ENCODE results near the gene APEH.

DNA sequence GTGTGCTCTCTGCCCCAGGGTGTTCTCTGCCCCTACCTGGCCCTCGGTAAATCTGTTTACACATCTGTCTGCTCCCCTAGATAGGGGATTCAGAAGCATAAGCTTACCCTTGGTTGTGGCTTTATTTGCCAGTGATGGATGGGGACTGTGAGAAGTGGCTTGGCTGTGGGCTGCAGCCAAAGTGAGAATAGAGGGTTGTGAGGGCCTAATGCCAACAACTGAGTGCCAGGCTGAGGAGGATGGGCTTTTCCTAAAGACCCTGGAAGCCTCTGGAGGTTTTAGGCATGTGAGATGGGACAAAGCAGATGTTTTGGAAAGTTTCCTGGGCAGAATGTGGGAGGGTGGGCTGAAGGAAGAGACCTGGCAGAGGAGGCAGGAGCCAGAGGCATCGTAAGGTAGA lies 15.4 kb upstream of the APEH start:
- TF ChIP-seq, protein P1, sequence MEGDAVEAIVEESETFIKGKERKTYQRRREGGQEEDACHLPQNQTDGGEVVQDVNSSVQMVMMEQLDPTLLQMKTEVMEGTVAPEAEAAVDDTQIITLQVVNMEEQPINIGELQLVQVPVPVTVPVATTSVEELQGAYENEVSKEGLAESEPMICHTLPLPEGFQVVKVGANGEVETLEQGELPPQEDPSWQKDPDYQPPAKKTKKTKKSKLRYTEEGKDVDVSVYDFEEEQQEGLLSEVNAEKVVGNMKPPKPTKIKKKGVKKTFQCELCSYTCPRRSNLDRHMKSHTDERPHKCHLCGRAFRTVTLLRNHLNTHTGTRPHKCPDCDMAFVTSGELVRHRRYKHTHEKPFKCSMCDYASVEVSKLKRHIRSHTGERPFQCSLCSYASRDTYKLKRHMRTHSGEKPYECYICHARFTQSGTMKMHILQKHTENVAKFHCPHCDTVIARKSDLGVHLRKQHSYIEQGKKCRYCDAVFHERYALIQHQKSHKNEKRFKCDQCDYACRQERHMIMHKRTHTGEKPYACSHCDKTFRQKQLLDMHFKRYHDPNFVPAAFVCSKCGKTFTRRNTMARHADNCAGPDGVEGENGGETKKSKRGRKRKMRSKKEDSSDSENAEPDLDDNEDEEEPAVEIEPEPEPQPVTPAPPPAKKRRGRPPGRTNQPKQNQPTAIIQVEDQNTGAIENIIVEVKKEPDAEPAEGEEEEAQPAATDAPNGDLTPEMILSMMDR (IDR thresholded peaks at IDR 0.05): no peak
- no peak for TF ChIP-seq POLR2A (IDR thresholded peaks at IDR 0.05)

All from adrenal gland (tissue), 5 donors.